ENCODE data around the gene CACNA1F. TPM values are rescaled to one million over a fixed set of nuclear protein-coding genes. Genes with fewer than 3 reads are reported as not detected.

Gene CACNA1F
- total RNA-seq, 4 donors from 2014 or later = 0.21 to 0.40 (median 0.29) TPM; not detected in 1

DNA sequence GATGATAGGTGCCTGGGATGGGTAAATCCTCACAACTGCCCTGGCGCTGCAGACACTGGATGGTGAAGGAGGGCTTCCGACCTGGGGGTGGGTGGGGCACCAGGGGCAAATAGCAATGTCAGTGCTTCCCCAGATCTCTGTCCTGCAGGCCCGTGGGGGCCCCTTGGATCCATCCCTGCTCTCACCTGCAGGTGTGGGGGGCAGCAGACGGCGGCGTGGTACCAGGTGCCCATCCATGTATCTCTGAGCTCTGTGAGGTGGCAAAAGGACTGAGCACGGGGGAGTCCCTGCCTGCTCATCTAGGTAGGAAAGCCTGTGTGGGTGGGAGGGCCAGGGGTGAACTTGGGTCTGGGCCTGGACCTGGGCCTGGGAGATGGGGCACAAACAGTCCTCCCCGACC lies 26.6 kb downstream of the CACNA1F start:
- 66% methylated on average over 8 of the region's 8 CpGs for WGBS
- H3K4me1 ChIP-seq = no peaks in the 10 kb centered on the region
- TF ChIP-seq, protein P1, sequence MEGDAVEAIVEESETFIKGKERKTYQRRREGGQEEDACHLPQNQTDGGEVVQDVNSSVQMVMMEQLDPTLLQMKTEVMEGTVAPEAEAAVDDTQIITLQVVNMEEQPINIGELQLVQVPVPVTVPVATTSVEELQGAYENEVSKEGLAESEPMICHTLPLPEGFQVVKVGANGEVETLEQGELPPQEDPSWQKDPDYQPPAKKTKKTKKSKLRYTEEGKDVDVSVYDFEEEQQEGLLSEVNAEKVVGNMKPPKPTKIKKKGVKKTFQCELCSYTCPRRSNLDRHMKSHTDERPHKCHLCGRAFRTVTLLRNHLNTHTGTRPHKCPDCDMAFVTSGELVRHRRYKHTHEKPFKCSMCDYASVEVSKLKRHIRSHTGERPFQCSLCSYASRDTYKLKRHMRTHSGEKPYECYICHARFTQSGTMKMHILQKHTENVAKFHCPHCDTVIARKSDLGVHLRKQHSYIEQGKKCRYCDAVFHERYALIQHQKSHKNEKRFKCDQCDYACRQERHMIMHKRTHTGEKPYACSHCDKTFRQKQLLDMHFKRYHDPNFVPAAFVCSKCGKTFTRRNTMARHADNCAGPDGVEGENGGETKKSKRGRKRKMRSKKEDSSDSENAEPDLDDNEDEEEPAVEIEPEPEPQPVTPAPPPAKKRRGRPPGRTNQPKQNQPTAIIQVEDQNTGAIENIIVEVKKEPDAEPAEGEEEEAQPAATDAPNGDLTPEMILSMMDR (IDR thresholded peaks at IDR 0.05) = no peak
- TF ChIP-seq POLR2A (IDR thresholded peaks at IDR 0.05) = no peak
- no peak for TF ChIP-seq EP300 (IDR thresholded peaks at IDR 0.05)
- no peak for TF ChIP-seq POLR2AphosphoS5 (IDR thresholded peaks at IDR 0.05)
- DNase-seq (ENCODE audit: low spot score in 2 of 2) = no peak
- H3K36me3 ChIP-seq = no peaks in the 10 kb centered on the region
- H3K27ac ChIP-seq = no peak overlapping the region
- H3K4me3 ChIP-seq = no peak overlapping the region
- H3K9me3 ChIP-seq = no peaks in the 10 kb centered on the region
- peaks cover 4% of the 10 kb centered on the region for H3K27me3 ChIP-seq

DNA sequence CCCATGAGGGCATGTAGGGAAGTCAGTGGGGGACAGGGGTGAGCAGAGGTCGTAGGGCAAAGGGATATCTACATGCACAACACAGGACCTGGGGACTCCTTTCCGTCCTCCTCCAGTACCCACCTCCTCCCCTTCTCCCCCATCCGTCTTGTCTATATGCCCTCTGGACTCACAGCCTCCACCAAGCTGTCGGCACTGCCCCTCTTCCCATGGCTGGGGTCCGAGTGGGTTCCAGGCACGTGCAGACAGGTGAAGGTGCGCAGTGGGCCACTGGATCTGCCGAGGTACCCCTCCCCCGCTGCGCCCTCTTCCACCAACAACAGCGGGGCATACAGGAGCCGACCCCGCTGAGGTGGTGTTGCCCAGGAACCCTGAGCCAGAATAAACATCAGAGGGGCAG lies 27.7 kb downstream of the CACNA1F start:
- 75% methylated on average over 10 of the region's 13 CpGs for WGBS
- no peaks in the 10 kb centered on the region for H3K36me3 ChIP-seq
- no peak overlapping the region for H3K27ac ChIP-seq
- H3K9me3 ChIP-seq = no peaks in the 10 kb centered on the region
- TF ChIP-seq POLR2A (IDR thresholded peaks at IDR 0.05) (no peak), POLR2AphosphoS5 (IDR thresholded peaks at IDR 0.05) (no peak)
- H3K4me3 ChIP-seq = no peak overlapping the region
- DNase-seq (ENCODE audit: low spot score in 2 of 2) = no peak
- H3K27me3 ChIP-seq = peaks cover 4% of the 10 kb centered on the region
- H3K4me1 ChIP-seq = no peaks in the 10 kb centered on the region

DNA sequence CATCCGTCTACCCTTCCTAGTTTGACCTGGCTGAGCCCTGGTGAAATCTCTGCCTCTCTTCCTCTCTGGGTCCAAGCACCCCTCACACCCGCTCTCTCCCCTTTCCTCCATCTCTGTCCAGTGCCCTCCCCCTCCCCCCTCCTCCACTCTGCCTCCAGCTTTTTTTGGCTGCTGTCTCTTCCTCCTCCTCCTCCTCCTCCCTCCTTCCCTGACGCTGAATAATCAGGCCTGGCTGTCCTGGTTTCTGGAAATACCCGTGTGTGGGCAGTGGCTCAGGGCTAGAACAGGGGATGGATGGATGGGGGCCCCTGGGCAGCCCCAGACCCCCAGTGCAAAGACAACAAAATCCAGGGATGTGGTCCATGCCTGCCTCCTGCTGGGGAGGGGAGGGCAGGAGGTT lies 28.4 kb downstream of the CACNA1F start:
- TF ChIP-seq POLR2A (IDR thresholded peaks at IDR 0.05) (no peak), POLR2AphosphoS5 (IDR thresholded peaks at IDR 0.05) (no peak), EP300 (IDR thresholded peaks at IDR 0.05) (no peak)
- TF ChIP-seq, protein P1 (IDR thresholded peaks at IDR 0.05) = no peak
- peaks cover 2% of the 10 kb centered on the region for H3K27me3 ChIP-seq
- H3K36me3 ChIP-seq = no peaks in the 10 kb centered on the region
- H3K9me3 ChIP-seq = no peaks in the 10 kb centered on the region
- H3K27ac ChIP-seq = no peak overlapping the region
- no peak for DNase-seq (ENCODE audit: low spot score in 2 of 2)
- whole genome bisulfite sequencing = 54% methylated on average over 4 of the region's 4 CpGs
- peaks cover 3% of the 10 kb centered on the region for H3K4me1 ChIP-seq
- H3K4me3 ChIP-seq = no peak overlapping the region

DNA sequence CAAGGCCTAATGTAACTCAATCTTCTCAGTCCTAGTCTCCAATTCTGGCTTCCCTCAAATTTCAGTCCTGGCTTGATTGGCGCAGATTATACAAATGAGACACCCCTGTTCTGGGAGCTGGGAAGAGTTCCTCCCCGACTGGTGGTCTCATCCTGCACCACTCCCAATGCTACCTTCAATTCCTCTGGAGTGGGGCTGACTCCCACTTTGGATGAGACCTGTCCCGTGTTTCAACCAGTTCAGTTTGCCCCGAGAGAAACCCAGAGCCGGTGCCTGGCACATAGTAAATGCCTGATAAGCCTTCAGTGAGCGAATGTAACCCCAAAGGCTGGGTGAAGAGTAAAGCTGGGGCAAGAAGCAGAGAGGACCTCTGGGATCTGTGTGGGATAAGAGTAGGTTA lies 29.1 kb downstream of the CACNA1F start:
- Histone ChIP-seq H3K36me3 (no peaks in the 10 kb centered on the region), H3K4me1 (peaks cover 7% of the 10 kb centered on the region), H3K27ac (no peak overlapping the region), H3K27me3 (no peaks in the 10 kb centered on the region), H3K9me3 (no peaks in the 10 kb centered on the region), H3K4me3 (no peak overlapping the region)
- 85% methylated on average over 6 of the region's 6 CpGs for WGBS
- no peak for DNase-seq (ENCODE audit: low spot score in 2 of 2)
- TF ChIP-seq POLR2AphosphoS5 (IDR thresholded peaks at IDR 0.05) = no peak
- no peak for TF ChIP-seq POLR2A (IDR thresholded peaks at IDR 0.05)
- TF ChIP-seq, protein P1 (IDR thresholded peaks at IDR 0.05) = no peak
- TF ChIP-seq EP300 (IDR thresholded peaks at IDR 0.05) = no peak

DNA sequence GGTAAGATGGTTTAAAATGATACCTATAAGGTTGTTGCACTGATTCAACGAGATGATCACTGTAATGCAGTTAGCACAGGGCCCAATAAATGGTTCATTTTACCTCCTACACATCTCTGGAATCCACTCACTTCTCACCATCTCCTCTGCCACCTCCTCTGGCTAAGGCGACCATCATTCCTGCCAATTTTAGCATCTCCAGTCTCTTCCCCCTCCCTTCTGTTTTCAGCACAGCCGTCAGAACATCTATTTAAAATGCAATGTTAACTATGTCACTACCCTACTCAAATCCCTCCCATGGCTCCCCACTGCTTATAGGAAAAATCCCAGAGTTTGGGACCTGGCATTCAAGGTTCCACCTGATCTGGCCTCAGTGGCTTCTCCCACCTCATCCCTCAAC lies 29.6 kb downstream of the CACNA1F start:
- TF ChIP-seq EP300 (IDR thresholded peaks at IDR 0.05) = no peak
- TF ChIP-seq POLR2AphosphoS5 (IDR thresholded peaks at IDR 0.05) = no peak
- TF ChIP-seq, protein P1 (IDR thresholded peaks at IDR 0.05) = no peak
- no peak for TF ChIP-seq POLR2A (IDR thresholded peaks at IDR 0.05)
- WGBS = 52% methylated on average over 3 of the region's 3 CpGs
- Histone ChIP-seq H3K27ac (no peak overlapping the region), H3K9me3 (no peaks in the 10 kb centered on the region), H3K27me3 (no peaks in the 10 kb centered on the region), H3K4me3 (no peak overlapping the region), H3K4me1 (peaks cover 7% of the 10 kb centered on the region), H3K36me3 (no peaks in the 10 kb centered on the region)
- DNase-seq (ENCODE audit: low spot score in 2 of 2) = no peak

DNA sequence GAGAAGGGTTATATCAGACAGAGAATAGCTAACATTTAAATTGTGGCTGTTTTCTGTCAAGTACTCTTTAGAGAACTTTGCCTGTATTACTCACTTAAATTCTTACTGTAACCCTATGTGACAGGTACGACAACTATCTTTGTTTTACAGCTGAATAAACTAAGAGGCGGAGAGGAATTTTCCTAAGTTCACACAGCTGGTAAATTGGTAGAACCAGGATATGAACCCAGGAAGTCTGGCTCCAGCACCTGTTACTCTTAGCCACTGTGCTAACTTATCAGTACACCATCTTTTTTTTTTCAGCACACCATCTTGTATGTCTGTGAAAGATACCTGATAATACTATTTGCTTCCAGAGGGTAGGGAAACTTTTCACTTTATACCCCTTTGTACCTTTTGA lies 31.1 kb downstream of the CACNA1F start:
- no peak for DNase-seq (ENCODE audit: low spot score in 2 of 2)
- 88% methylated on average over 2 of the region's 2 CpGs for WGBS
- no peak overlapping the region for H3K4me3 ChIP-seq
- H3K9me3 ChIP-seq = no peaks in the 10 kb centered on the region
- no peaks in the 10 kb centered on the region for H3K27me3 ChIP-seq
- TF ChIP-seq EP300 (IDR thresholded peaks at IDR 0.05) (no peak), POLR2AphosphoS5 (IDR thresholded peaks at IDR 0.05) (no peak), POLR2A (IDR thresholded peaks at IDR 0.05) (no peak)
- H3K36me3 ChIP-seq = no peaks in the 10 kb centered on the region
- H3K27ac ChIP-seq = no peak overlapping the region
- peaks cover 7% of the 10 kb centered on the region for H3K4me1 ChIP-seq

All from suprapubic skin (tissue), 4 donors.